ENCODE results near the gene SPAG16. TPM values are rescaled to one million over a fixed set of nuclear protein-coding genes. Genes with fewer than 3 reads are reported as not detected.

The SPAG16 gene
- polyA plus RNA-seq, 1 of the 3 experiments (the other 2 are of a cell fraction), result 29.5 TPM

DNA sequence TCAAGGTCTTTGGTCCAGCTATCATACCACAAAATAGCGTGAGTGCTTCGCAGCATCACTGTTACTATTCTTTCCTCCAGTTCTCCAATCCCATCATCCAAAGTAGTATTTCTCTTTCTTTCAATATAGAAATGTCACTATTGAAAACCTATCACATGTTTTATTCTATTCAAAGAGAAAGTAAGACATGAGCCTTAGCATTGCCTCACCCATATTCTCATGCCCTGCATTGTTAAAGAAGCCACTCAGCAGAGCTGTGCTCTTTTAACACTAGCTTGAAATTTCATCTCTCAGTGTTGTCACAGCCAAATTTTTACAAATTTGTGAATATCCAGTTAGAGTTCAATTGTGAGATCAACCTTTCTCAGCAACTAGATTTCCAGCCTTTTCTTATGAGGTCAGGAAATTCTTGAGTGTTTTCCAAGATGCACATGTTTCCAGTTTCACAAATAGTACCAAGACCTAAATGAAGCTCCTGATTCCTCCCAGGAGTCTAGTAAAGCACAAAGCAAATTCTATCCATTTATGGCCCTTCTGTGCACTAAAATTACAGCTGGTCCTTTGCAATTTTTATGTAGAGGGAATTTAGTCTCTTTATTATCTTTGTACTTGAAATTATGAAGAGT lies 343.7 kb downstream of the SPAG16 start:
- Histone ChIP-seq H3K9ac (no peak overlapping the region), H2AFZ (ENCODE audit: low read depth) (no peak overlapping the region), H3K79me2 (ENCODE audit: insufficient read depth) (no peaks in the 10 kb centered on the region), H3F3A (replicated peaks; ENCODE audit: insufficient read depth) (no peaks in the 10 kb centered on the region), H3K9me2 (no peaks in the 10 kb centered on the region), H3K9me3 (no peaks in the 10 kb centered on the region), H3K27me3 (ENCODE audit: insufficient read depth) (no peaks in the 10 kb centered on the region), H4K20me1 (ENCODE audit: insufficient read depth) (no peaks in the 10 kb centered on the region), H3K4me1 (ENCODE audit: control insufficient read depth in 1 of 2, insufficient read depth in 2 of 2, low read depth in 1 of 2, low read length in 1 of 2) (no peaks in the 10 kb centered on the region), H3K36me3 (replicated peaks in 1 of 2; ENCODE audit: control insufficient read depth in 1 of 2, insufficient read depth in 2 of 2, low read length in 1 of 2) (no peaks in the 10 kb centered on the region), H3K4me2 (no peak overlapping the region), H3K27ac (ENCODE audit: low read depth in 2 of 2, low read length in 1 of 2) (no peak overlapping the region), H3K4me3 (ENCODE audit: low read depth in 2 of 2, low read length in 1 of 2) (no peak overlapping the region)
- POLR2A ChIA-PET, result no interaction called here
- CTCF ChIA-PET, result no interaction called here
- TF ChIP-seq EZH2phosphoT487 (IDR thresholded peaks at IDR 0.05; ENCODE audit: borderline replicate concordance, low read depth) (no peak), CTCF (IDR thresholded peaks at IDR 0.05) (no peak), JUND (IDR thresholded peaks at IDR 0.05) (no peak), MEF2A (IDR thresholded peaks at IDR 0.05; ENCODE audit: borderline replicate concordance, low read depth) (no peak), FOXJ3 (CRISPR knock-in tag; IDR thresholded peaks at IDR 0.05) (no peak)
- DNase-seq, result no peak
- 36% methylated on average over 2 of the region's 2 CpGs for WGBS (ENCODE audit: low lambda C conversion rate)

DNA sequence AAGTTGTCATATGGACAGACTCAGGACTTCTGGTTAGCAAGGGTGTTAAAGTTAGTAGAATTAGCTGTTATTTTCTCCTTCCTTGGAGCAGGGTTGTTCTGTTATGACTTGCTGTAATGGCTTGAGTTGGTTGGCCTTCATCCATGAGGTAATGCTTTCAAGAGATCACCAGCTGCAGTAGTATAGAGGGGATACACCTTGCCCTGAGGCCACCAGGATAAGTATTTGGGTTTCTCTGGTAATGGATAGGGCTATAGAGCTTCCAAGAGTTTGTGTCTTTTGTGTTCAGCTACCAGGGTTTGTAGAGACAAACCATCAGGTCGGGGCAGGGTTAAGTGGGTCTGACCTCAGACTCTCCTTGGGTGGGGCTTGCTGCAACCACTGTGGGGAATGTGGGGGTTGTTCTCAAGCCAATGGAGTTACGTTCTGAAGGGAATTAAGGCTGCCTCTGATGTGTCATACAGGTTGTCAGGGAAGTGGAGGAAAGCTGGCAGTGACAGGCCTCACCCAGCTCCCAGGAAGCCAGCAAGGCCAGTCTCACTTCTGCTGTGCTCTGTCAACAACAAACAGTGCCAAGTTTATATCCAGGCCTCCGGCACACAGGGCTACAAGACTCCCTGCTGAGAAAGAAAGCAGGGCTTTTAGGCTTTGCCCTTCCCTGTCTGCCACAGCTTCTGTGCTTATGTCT lies 356.6 kb downstream of the SPAG16 start:
- Histone ChIP-seq H3K27me3 (ENCODE audit: insufficient read depth) (no peaks in the 10 kb centered on the region), H3K9me3 (no peaks in the 10 kb centered on the region), H3K9ac (no peak overlapping the region), H4K20me1 (ENCODE audit: insufficient read depth) (no peaks in the 10 kb centered on the region), H3F3A (replicated peaks; ENCODE audit: insufficient read depth) (no peaks in the 10 kb centered on the region), H3K9me2 (no peaks in the 10 kb centered on the region), H3K36me3 (replicated peaks in 1 of 2; ENCODE audit: control insufficient read depth in 1 of 2, insufficient read depth in 2 of 2, low read length in 1 of 2) (no peaks in the 10 kb centered on the region), H3K4me3 (ENCODE audit: low read depth in 2 of 2, low read length in 1 of 2) (no peak overlapping the region), H3K4me2 (no peak overlapping the region), H3K4me1 (ENCODE audit: control insufficient read depth in 1 of 2, insufficient read depth in 2 of 2, low read depth in 1 of 2, low read length in 1 of 2) (no peaks in the 10 kb centered on the region), H2AFZ (ENCODE audit: low read depth) (no peak overlapping the region), H3K27ac (ENCODE audit: low read depth in 2 of 2, low read length in 1 of 2) (no peak overlapping the region), H3K79me2 (ENCODE audit: insufficient read depth) (no peaks in the 10 kb centered on the region)
- DNase-seq, result no peak
- 19% methylated on average over 3 of the region's 3 CpGs for WGBS (ENCODE audit: low lambda C conversion rate)
- TF ChIP-seq PBX3 (IDR thresholded peaks at IDR 0.05) (no peak), TAF1 (IDR thresholded peaks at IDR 0.05; ENCODE audit: borderline replicate concordance, low read depth, low read length) (no peak), EP300 (IDR thresholded peaks at IDR 0.05; ENCODE audit: borderline replicate concordance in 1 of 2, low read depth in 1 of 2, low read length in 1 of 2) (no peak)
- POLR2A ChIA-PET, result no interaction called here
- CTCF ChIA-PET, result no interaction called here
